CD4-positive, CD25-positive, alpha-beta regulatory T cell (primary cell): Measurements from ENCODE around the gene ATP7B. TPM values are rescaled to one million over a fixed set of nuclear protein-coding genes. Genes with fewer than 3 reads are reported as not detected.
A peak's percentile ranks its signal among the peaks of the same experiment; 100 is the strongest.

Experiments used
- ATAC-seq, 2 donors: fragments of 150-1000 bp; cut with Tn5 transposase; one replicate each; pipeline ENCODE4 v1.10.0; 2021; ENCODE audit warnings: low read depth in 2 of 2, moderate number of reproducible peaks in 2 of 2, moderate library complexity in 1 of 2
- DNase-seq, 3 donors: peaks; one replicate each; pipeline versions ENCODE4 v3.0.0 to v3.0.0-alpha.2; 2012 to 2022; ENCODE audit warnings: mixed read lengths in 1 of 3
- H3K27ac ChIP-seq: one replicate; pipeline ENCODE4 v1.7.0; 2013; ENCODE audit warnings: mild to moderate bottlenecking, low read length; ENCODE audit not compliant: insufficient read depth, poor library complexity, severe bottlenecking
- H3K27me3 ChIP-seq: one replicate; pipeline ENCODE4 v1.7.0; 2013; ENCODE audit warnings: low read length; ENCODE audit not compliant: control insufficient read depth, insufficient read depth
- H3K36me3 ChIP-seq: one replicate; pipeline ENCODE4 v1.7.0; 2013; ENCODE audit warnings: mild to moderate bottlenecking, low read length, moderate library complexity; ENCODE audit not compliant: control insufficient read depth, insufficient read depth
- H3K4me1 ChIP-seq: 2 replicates; pipeline ENCODE4 v1.7.0; 2013; ENCODE audit warnings: mild to moderate bottlenecking, low read length; ENCODE audit not compliant: insufficient read depth, control insufficient read depth, poor library complexity, severe bottlenecking
- H3K4me3 ChIP-seq: one replicate; pipeline ENCODE4 v1.7.0; 2013; ENCODE audit warnings: low read depth, mild to moderate bottlenecking, low read length, moderate library complexity
- H3K9me3 ChIP-seq, 2 experiments: 1 replicate in 1 of 2; 2 replicates in 1 of 2; pipeline ENCODE4 v1.7.0; 2013; ENCODE audit warnings: low read length in 2 of 2, mild to moderate bottlenecking in 1 of 2, moderate library complexity in 1 of 2; ENCODE audit not compliant: control insufficient read depth in 2 of 2
- H3K27ac Mint-ChIP-seq, 3 donors: one replicate each; pipeline ENCODE4 v1.8.0; 2020 to 2022; ENCODE audit warnings: mild to moderate bottlenecking in 3 of 3, mixed read lengths in 3 of 3, moderate library complexity in 2 of 3
- H3K27me3 Mint-ChIP-seq: one replicate; pipeline ENCODE4 v1.8.0; 2022; ENCODE audit warnings: mild to moderate bottlenecking, mixed read lengths
- H3K36me3 Mint-ChIP-seq: one replicate; pipeline ENCODE4 v1.8.0; 2020; ENCODE audit warnings: mixed read lengths
- H3K4me1 Mint-ChIP-seq, 4 donors: one replicate each; pipeline ENCODE4 v1.8.0; 2020 to 2022; ENCODE audit warnings: mixed read lengths in 4 of 4, mild to moderate bottlenecking in 1 of 4
- H3K4me3 Mint-ChIP-seq, 4 donors: one replicate each; pipeline ENCODE4 v1.8.0; 2020 to 2022; ENCODE audit warnings: mild to moderate bottlenecking in 4 of 4, mixed read lengths in 4 of 4, moderate library complexity in 3 of 4
- H3K9me3 Mint-ChIP-seq, 7 donors: one replicate each; pipeline ENCODE4 v1.8.0; 2020 to 2022; ENCODE audit warnings: mixed read lengths in 7 of 7, mild to moderate bottlenecking in 3 of 7, moderate library complexity in 2 of 7
- polyA plus RNA-seq, 4 donors: library from polyadenylated mRNA; unstranded; fragments of 300-500 nt; fragmentation: Illumina TruSeq; gene quantifications; one replicate each; pipeline ENCODE4 v1.2.3, GENCODE V29; 2021
- total RNA-seq: library from RNA; stranded (reverse); gene quantifications from one replicate; pipeline ENCODE4 v1.2.3, GENCODE V29; 2022

ATP7B gene
- total and polyA plus RNA-seq, 5 donors from 2014 or later = 0.18 to 1.4 (median 0.30) TPM

- peaks cover 4% of the 10 kb centered on the region for H3K36me3 Mint-ChIP-seq
- H3K27ac Mint-ChIP-seq = no peak overlapping the region
- DNase-seq (no peak), ATAC-seq (no peak)
- no peaks in the 10 kb centered on the region for H3K4me1 ChIP-seq
- no peaks in the 10 kb centered on the region for H3K9me3 Mint-ChIP-seq
- no peak overlapping the region for H3K4me3 Mint-ChIP-seq
- H3K4me1 Mint-ChIP-seq = peaks cover 0 to 5% (median 0%) of the 10 kb centered on the region in 4 donors
- H3K27me3 Mint-ChIP-seq = peaks cover 23% of the 10 kb centered on the region
- no peaks in the 10 kb centered on the region for H3K9me3 ChIP-seq
- H3K36me3 ChIP-seq = no peaks in the 10 kb centered on the region
- no peak overlapping the region for H3K4me3 ChIP-seq
- H3K27ac ChIP-seq = no peak overlapping the region
- peaks cover 3% of the 10 kb centered on the region for H3K27me3 ChIP-seq
These were observed 34.8 kb downstream of the ATP7B start for GRCh38 chr13:51976423-51976822.

GRCh38 chr13:51974482-51974881 is 36.8 kb downstream of the ATP7B start:
- H3K9me3 Mint-ChIP-seq = no peaks in the 10 kb centered on the region
- Histone ChIP-seq H3K27ac (no peak overlapping the region), H3K9me3 (no peaks in the 10 kb centered on the region), H3K4me1 (peaks cover 7% of the 10 kb centered on the region), H3K27me3 (no peaks in the 10 kb centered on the region), H3K36me3 (no peaks in the 10 kb centered on the region), H3K4me3 (no peak overlapping the region)
- peaks cover 4 to 18% (median 8%) of the 10 kb centered on the region in 4 donors for H3K4me1 Mint-ChIP-seq
- H3K36me3 Mint-ChIP-seq = peaks cover 4% of the 10 kb centered on the region
- H3K4me3 Mint-ChIP-seq = no peak overlapping the region
- ATAC-seq (no peak), DNase-seq (no peak)
- no peak overlapping the region for H3K27ac Mint-ChIP-seq
- peaks cover 19% of the 10 kb centered on the region for H3K27me3 Mint-ChIP-seq

- Mint-ChIP-seq H3K4me3 (no peak overlapping the region), H3K27me3 (peaks cover 15% of the 10 kb centered on the region), H3K36me3 (peaks cover 4% of the 10 kb centered on the region), H3K4me1 (peaks cover 5 to 28% (median 18%) of the 10 kb centered on the region in 4 donors), H3K9me3 (no peaks in the 10 kb centered on the region), H3K27ac (peak overlapping the region in 1 of 3 donors; percentile 62)
- Histone ChIP-seq H3K4me1 (peaks cover 11% of the 10 kb centered on the region), H3K27me3 (peaks cover 4% of the 10 kb centered on the region), H3K36me3 (no peaks in the 10 kb centered on the region), H3K4me3 (no peak overlapping the region), H3K27ac (no peak overlapping the region), H3K9me3 (no peaks in the 10 kb centered on the region)
- ATAC-seq (no peak), DNase-seq (no peak)
These were observed 39.5 kb downstream of the ATP7B start for GRCh38 chr13:51971520-51972426.

GRCh38 chr13:51970349-51970748 is 40.9 kb downstream of the ATP7B start:
- Histone ChIP-seq H3K27ac (no peak overlapping the region), H3K36me3 (no peaks in the 10 kb centered on the region), H3K4me3 (no peak overlapping the region), H3K9me3 (no peaks in the 10 kb centered on the region), H3K4me1 (peaks cover 11% of the 10 kb centered on the region), H3K27me3 (peaks cover 4% of the 10 kb centered on the region)
- H3K36me3 Mint-ChIP-seq = peaks cover 4% of the 10 kb centered on the region
- no peak overlapping the region for H3K27ac Mint-ChIP-seq
- peak overlapping the region in 1 of 4 donors; percentile 34 for H3K4me3 Mint-ChIP-seq
- peak in 1 of 2 donors; percentile 45 for ATAC-seq
- peak in 1 of 3 donors; percentile 40 for DNase-seq
- H3K27me3 Mint-ChIP-seq = peaks cover 8% of the 10 kb centered on the region
- no peaks in the 10 kb centered on the region for H3K9me3 Mint-ChIP-seq
- peaks cover 5 to 39% (median 22%) of the 10 kb centered on the region in 4 donors for H3K4me1 Mint-ChIP-seq

- Mint-ChIP-seq H3K27ac (peak overlapping the region in 1 of 3 donors; percentile 23), H3K4me1 (peaks cover 5 to 39% (median 23%) of the 10 kb centered on the region in 4 donors), H3K9me3 (no peaks in the 10 kb centered on the region), H3K36me3 (peaks cover 4% of the 10 kb centered on the region), H3K4me3 (peak overlapping the region in 1 of 4 donors; percentile 14), H3K27me3 (peaks cover 4% of the 10 kb centered on the region)
- H3K27me3 ChIP-seq = peaks cover 4% of the 10 kb centered on the region
- ATAC-seq (no peak), DNase-seq (no peak)
- peaks cover 11% of the 10 kb centered on the region for H3K4me1 ChIP-seq
- no peak overlapping the region for H3K4me3 ChIP-seq
- no peak overlapping the region for H3K27ac ChIP-seq
- no peaks in the 10 kb centered on the region for H3K36me3 ChIP-seq
- H3K9me3 ChIP-seq = no peaks in the 10 kb centered on the region
These were observed 43.5 kb downstream of the ATP7B start for GRCh38 chr13:51967482-51968446.

- no peak overlapping the region for H3K4me3 Mint-ChIP-seq
- Histone ChIP-seq H3K9me3 (no peaks in the 10 kb centered on the region), H3K27me3 (peaks cover 4% of the 10 kb centered on the region), H3K4me1 (peaks cover 11% of the 10 kb centered on the region), H3K36me3 (no peaks in the 10 kb centered on the region), H3K27ac (no peak overlapping the region), H3K4me3 (no peak overlapping the region)
- H3K4me1 Mint-ChIP-seq = peaks cover 5 to 38% (median 21%) of the 10 kb centered on the region in 4 donors
- H3K27ac Mint-ChIP-seq = no peak overlapping the region
- H3K27me3 Mint-ChIP-seq = peaks cover 10% of the 10 kb centered on the region
- ATAC-seq = no peak
- DNase-seq = no peak
- no peaks in the 10 kb centered on the region for H3K36me3 Mint-ChIP-seq
- no peaks in the 10 kb centered on the region for H3K9me3 Mint-ChIP-seq
These were observed 45.1 kb downstream of the ATP7B start for GRCh38 chr13:51966186-51966585.

- no peak for ATAC-seq
- Mint-ChIP-seq H3K9me3 (no peaks in the 10 kb centered on the region), H3K36me3 (no peaks in the 10 kb centered on the region), H3K27ac (peak overlapping the region in 1 of 3 donors; percentile 57), H3K27me3 (peaks cover 7% of the 10 kb centered on the region), H3K4me3 (no peak overlapping the region), H3K4me1 (peaks cover 7 to 25% (median 15%) of the 10 kb centered on the region in 4 donors)
- Histone ChIP-seq H3K36me3 (no peaks in the 10 kb centered on the region), H3K9me3 (no peaks in the 10 kb centered on the region), H3K4me3 (no peak overlapping the region), H3K27ac (no peak overlapping the region), H3K4me1 (peaks cover 6% of the 10 kb centered on the region), H3K27me3 (no peaks in the 10 kb centered on the region)
- DNase-seq = peak in 1 of 3 donors; percentile 29
These were observed 49.5 kb downstream of the ATP7B start for GRCh38 chr13:51961493-51962403.
